Activated CD4-positive, CD25-positive, alpha-beta regulatory T cell treated with anti-CD3 and anti-CD28 coated beads, Interleukin-2, amount 50 U/mL, for 16 hours (primary cell): ENCODE measurements around the gene BOC.
"Not testable (repeated sequence)": the region's sequence is repeated elsewhere in the genome, so short reads cannot be mapped to it uniquely, and the experiment has no call there.

Source experiments
- DNase-seq: peaks from one replicate; pipeline ENCODE4 v3.0.0-alpha.2; 2020; ENCODE audit warnings: low read depth, low spot score

BOC gene, protein sequence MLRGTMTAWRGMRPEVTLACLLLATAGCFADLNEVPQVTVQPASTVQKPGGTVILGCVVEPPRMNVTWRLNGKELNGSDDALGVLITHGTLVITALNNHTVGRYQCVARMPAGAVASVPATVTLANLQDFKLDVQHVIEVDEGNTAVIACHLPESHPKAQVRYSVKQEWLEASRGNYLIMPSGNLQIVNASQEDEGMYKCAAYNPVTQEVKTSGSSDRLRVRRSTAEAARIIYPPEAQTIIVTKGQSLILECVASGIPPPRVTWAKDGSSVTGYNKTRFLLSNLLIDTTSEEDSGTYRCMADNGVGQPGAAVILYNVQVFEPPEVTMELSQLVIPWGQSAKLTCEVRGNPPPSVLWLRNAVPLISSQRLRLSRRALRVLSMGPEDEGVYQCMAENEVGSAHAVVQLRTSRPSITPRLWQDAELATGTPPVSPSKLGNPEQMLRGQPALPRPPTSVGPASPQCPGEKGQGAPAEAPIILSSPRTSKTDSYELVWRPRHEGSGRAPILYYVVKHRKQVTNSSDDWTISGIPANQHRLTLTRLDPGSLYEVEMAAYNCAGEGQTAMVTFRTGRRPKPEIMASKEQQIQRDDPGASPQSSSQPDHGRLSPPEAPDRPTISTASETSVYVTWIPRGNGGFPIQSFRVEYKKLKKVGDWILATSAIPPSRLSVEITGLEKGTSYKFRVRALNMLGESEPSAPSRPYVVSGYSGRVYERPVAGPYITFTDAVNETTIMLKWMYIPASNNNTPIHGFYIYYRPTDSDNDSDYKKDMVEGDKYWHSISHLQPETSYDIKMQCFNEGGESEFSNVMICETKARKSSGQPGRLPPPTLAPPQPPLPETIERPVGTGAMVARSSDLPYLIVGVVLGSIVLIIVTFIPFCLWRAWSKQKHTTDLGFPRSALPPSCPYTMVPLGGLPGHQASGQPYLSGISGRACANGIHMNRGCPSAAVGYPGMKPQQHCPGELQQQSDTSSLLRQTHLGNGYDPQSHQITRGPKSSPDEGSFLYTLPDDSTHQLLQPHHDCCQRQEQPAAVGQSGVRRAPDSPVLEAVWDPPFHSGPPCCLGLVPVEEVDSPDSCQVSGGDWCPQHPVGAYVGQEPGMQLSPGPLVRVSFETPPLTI

DNA sequence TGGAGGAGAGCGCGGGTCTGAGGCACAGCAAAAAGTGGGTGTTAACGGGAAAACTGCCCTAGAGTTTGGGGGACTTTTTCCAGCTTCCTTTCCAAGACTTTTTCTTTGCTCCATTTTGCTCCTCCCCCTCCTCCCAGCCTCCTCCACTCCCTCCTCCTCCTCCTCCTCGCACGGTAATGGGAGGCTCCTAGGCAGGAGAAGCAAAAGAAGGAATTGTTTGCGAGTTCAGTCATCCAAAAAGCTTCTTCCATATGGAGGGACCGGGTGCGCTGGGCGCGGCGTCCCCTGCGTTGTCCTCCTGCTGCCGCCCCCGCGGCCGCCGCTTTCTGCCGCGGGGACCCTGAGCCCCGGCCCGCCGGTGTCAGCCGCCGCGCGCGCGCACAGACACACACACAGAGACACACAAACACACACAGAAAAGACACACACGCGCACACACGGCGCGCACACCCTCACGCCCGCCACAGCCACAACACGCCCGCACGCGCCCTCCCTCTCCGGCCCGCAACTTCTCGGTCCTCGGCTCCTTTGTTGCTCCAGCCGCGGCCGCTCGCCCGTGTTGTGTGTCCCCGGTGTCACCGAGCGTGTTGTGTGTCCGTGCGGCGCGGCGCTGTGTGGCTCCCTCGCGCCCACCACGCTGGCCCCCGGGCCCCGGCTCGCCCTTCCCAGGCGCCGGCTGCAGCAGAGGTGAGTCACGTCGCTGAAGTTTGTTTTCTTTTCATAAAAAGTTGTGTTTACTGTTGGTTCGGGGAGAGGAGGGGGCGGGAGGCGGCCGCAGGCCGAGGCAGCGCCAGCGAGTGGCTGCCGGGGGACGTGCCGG, at the start of gene BOC:
BOC (plus strand) TSS at position 228 of the 820 bp plus-strand sequence. CDS start 38,246 bp downstream, outside the sequence.
- DNase-seq, result no peak

DNA sequence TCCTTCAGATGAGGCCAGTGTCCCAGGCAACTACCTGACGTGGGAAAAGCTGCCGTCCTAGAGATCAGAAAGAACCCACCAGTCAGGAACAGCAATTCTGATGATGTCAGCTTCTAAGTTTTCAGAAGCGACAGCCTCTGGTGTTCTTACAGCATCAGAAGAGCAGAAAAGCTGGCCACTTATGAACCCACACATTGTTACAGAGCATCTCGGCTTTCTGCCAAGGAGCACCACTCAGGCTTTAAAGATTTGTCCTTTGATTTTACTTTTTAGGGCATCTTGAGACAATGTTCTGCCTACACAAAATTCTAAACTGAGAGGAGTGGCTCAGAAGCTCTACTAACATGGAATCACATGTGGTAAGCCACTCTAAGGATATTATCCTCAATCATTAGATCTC, 49.7 kb upstream of the BOC start:
- DNase-seq, result no peak

DNA sequence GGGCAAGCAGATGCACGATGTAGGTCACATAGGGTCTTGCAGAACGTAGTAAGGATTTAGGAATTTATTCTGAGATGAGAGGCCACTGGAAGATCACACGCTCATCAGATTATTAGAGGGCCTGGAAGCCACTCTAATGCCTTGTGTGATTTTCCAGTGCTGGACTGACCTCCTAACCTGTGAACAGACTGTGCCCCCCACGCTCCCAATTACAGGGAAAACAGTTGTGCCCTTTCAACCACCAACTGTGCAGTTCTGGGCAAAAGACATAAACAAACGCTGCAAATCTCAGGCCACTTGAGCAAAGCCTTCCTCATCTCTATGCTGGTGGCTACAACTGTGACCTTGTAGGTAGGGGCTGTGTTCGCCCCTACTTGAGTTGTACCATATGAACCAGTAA, 48.2 kb upstream of the BOC start:
- no peak for DNase-seq

DNA sequence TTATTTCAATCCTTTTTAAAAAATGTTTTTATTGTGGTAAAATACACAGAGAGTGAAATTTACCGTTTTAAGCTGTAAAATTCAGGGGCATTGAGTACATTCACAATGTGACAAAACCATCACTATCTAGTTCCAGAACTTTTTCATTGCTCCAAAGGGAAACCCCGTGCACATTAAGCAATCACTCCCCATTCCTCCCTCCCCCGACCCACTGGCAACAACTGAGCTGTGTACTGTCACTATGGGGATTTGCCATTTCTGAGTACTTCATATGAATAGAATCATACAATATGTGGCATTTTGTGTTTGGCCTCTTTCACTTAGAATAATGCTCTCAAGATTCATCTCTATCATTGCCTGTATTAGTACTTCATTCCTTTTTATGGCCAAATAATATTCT, 45.5 kb upstream of the BOC start:
- DNase-seq, result no peak

DNA sequence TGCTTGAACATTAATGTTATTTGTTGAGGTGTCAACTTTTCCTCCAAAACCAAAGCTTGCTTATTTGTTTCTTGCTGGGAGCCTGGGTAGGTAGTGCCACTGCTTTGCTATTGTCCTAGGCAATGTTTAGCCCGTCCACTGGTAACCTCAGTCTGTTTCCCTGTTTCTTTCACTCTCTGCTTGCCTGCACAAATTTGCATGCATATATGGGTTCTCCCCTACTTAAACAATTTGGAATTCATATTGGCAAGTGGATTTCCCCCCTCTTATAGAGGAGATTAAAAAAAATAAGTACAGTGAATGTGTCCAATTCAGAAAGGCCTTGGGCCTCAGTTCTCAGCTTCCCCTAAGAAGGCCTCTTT, 45.0 kb upstream of the BOC start:
- no peak for DNase-seq

DNA sequence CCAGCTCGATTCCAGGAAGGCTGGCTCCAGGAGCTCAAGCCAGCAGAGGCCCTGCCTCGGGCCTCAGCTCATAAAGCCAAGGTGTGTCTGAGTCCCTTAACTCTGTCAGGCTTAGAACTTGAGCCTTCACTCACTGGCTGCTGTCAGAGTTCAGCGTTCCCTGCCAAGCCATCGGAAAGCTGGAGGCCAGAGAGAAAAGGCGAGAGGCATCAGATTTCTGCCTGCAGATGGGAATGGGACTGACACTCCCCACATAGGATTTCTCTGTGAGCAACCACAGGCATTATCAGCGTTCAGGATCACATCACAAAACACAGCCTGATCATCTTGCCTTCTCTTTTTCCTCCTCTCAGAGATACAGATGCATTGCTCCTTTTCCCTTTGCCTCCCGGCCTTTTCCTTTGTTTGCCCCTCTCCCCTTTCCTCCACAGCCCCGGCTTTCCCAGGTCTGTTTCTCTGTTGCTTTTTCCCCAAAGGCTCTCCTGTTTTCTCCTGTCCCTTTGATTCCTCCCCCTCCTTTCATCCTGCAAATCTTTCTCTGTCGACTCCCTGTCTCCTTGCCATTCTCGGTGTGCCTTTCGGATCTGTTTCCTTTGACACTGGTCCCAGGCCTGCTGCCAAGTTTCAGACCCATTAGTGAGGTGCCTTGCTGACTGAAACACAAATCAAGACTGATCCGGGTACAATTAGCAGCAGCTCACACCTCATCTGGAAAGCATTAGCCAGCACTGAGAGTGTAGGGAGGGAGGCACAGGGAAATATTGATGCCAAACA, 44.5 kb upstream of the BOC start:
- DNase-seq, result no peak

DNA sequence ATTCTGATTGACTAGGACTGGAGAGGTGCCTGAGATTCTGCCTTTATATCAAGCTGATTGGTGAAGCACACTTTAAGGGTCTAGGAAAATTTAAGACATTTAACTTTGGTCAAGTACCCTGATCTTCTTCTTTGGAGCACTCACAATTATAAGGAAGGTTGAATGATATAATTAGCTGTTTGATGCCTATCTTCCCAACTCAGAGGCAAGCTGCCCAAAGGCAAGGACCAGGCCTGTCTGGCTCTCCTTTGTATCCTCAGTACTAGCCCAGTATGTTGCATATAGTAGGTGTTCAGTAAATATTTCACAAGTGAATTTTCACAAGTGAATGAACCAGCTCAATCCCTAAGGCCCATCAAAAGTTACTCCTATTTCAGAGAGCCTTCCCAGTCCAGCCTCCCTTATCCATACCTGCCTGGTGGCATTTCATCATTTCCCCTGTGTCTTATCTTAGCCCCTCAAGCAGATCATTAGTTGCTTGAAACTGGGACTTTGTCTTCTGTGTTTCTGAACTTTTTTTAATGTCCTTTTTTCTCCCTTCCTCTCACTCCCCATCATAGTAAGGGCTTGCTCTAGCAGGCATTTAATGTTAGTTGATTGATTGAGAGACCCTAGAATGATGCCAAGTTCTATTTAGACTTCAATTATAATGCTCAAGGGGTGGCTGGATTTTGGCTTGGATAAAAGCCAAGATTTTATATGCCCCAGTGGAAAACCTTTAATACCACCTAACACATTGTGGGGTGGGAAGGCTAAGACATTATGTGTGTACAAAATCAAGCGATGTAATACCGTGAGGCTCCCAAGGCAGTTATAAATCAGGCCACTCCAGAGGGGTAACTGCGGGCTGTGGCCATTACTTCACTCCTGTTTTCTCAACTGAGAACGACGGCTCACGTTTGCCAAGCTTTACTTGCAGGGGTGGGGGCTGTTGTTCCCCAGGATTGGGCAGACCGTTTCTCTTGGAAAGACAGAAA, 43.2 kb upstream of the BOC start:
- no peak for DNase-seq

DNA sequence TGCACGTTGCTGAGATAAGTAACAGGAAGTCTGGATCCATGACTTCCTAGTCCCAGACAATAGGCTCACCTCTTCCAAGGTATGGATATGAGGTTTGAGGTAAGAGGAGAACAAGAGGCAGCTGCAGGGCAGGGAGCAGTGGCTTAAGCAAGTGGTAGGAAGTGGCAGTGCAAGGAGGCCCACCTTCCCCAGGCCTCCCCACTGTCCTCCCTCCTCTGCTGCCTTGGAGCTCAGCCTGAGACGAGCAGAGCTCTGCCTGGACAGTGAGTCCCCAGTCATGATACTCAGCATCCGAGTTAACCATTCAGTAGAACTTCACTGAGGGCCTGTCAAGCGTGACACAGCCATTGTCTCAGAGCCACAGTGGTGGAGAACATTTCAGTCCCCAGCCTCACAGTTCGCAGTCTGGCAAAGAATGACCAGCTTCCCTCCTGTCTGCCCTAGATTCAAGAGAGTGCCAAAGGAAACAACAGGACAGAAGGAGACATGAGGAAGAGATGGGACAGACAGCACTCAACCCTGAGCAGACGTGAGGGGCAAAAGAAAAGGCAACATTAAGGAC, 41.4 kb upstream of the BOC start:
- no peak for DNase-seq

DNA sequence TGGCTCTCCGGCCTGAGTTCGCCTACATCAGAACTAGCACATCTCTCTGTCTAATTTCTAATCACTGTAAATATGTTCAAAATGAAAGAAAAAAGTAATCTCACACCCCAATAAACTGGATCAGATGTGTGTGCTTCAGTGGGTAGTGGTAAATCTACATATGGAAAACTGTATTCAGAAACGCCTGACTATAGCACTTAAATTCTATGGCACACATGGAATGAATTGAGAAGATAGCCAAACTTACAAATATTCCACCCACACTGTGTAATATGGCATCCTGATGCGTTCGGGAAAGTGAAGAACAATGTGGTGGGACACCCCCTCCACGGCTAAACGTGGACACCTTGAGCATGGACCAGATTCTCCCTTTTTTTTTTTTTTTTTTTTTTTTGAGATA, 40.6 kb upstream of the BOC start:
- no peak for DNase-seq

DNA sequence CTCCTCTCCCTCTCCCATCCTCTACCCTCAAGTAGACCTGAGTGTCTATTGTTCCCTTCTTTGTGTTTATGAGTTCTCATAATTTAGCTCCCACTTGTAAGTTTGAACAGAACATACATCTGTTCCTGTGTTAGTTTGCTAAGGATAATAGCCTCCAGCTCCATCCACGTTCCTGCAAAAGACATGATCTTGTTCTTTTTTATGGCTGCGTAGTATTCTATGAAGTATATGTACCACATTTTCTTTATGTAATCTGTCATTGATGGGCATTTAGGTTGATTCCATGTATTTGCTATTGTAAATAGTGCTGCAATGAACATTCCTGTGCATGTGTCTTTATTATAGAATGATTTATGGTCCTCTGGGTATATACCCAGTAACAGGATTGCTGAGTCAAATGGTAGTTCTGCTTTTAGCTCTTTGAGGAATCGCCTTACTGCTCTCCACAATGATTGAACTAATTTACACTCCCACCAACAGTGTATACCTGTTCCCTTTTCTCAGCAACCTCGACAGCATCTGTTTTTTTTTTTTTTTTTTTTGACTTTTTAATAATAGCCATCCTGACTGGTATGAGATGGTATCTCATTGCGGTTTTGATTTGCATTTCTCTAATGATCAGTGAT, 39.6 kb upstream of the BOC start:
- not testable (repeated sequence) for DNase-seq

DNA sequence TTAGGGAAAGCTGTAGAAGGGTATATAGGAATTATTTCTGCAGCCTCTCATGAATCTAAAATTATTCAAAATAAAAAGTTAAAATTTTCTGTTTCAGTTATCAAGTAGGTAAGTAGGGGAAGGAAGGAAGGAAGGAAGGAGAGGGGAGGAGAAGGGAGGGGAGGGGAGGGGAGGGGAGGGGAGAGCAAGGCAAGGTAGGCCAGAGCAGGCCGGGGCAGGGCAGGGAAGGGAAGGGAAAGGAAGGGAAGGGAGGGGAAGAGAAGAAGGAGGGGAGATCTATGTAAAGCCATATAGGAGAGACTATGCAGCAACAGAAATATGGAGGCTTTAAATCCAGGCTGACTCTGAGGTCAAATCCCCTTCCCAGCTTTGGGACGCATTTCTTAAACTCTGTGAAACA, 38.3 kb upstream of the BOC start:
- DNase-seq, result no peak

DNA sequence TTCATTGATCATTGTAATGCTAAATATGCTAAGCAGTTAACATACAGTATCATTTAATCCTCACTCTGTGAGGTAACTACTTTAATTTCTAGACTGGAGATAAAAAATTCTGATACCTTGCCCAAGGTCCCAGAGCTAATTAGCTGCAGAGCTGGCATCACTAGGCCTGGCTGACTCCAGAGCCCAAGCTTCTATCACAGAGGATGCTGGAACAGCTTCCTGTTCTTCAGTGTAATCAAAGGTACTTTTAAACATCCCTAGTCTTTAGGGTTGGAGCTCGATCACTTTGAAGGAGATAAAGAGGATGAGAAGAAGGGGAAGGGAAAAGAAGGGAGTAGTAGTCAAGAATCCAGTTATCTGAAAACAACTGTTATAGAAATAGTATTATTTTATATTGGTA, 37.1 kb upstream of the BOC start:
- DNase-seq, result no peak

DNA sequence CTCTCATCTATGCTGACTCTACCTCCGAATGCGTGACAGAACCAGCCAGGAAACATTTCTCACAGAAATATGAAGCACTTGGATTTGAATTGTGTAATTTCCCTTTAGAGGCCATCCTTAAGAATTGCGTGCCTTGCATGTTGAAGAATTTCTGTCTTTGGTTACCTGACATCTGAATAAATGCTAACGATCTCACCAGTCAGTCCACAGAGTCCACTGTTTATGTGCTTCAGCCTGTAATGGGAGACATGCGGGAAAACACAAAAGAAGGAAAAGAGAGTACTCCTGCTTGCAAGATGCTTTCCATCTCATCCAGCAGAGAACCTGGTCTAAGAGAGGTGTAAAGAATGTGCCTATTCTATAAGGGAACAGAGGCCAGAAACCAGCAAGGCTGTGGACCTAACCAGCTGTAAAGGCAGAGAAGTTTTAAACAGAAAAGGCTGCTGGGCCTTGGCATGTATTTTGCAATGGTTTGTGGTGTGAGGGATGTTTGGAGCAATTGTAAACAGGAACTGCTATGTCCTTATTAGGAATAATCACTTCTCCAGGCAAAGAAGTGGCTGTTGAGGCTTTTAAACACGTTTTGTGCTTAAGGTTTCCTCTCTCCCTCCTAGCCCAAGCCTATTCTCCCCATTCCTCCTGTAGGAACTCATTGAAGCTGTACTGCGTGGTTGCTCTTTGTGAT, 36.4 kb upstream of the BOC start:
- no peak for DNase-seq

DNA sequence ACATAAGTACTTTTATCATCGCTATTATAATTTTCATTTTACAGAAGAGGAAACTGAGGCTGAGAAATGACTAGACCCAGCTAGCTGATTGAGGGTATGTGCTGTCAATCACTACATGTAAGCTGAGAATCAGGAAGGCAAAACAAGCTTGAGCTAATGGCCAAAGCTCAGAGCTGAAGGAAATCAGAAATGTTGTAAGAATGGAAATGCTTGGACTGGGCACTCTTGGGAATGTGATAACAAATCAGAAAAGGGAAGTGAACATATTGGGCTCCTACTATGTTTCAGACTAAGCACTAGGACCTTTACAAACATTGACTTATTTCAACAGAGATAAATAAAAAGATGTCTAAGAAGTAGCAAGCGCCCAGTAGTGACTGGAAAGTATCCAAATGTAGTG, 33.8 kb upstream of the BOC start:
- DNase-seq, result no peak

DNA sequence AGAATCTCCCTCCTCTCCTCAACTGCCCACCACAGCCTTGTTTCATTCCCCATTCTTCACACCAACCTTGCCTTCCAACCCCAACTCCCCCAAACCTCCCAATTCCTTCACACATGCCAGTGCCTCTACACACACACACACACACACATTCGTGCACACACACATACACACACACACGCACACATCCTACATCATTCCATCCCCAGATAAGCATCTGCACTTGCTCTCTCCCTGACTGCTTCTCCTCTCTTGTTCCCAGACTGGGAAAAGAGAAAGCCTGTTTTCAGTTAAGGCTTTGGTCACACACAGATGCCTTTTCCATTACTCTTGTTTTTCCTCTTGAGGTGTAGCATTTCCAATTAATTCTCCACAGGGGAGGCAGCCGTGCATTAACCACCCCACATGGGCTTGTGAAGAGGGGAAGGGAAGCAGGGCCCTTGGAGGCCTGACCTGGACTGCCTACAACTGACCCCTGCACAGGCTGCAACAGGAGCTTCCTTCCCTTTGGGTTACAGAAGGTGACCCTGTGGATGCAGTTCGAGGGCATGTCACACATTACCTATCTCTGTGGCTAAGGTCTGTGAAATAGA, 32.0 kb upstream of the BOC start:
- no peak for DNase-seq

DNA sequence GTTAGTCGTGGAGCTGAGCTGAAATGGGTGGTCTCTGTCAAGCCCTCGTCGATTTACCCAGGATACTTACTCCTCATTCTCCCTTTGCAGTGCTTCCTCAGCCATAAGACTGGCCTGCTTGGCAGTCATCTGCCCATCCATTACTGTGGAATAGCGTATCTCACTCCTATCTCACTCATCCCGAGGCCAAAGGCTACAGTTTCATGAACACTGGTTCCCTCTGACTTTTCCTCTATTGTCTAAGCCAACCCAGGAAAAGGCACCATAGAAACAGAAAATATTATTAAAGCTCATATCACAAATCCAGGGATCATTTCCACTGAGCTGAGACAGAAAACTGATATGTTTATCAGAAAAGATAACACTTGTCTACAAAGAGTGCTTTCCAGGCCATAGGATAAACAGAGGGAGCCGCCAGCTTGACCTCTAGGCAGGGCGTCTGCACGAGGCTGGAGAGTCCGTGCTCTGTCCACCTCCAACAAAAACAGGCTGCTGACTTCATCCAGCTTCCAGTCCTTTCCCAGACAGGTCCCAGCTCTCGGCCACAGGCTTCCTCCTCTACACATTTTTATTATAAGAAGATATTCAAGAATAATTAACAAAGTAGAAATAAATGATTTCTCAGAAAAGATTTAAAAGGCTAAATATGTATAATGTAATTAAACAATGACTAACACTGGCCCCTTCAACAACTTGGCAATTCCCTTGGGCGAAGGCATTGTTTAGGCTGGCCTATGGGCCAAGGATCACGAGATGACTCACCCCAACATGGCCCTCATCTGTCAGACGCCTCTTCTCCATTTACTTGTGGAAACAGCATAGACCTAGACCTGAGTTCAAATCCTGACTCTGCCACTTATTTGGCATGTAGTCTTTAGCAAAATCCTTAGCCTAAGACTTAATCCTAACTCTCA, 27.4 kb upstream of the BOC start:
- no peak for DNase-seq
